DMS 273 (cell line): Measurements from ENCODE around the gene PPP2R1A.
"Not testable (repeated sequence)": the region's sequence is repeated elsewhere in the genome, so short reads cannot be mapped to it uniquely, and the experiment has no call there.

ENCODE experiments used
- DNase-seq: peaks from one replicate; lab custom pipeline; 2025; ENCODE audit not compliant: unreplicated experiment; lab: John Stamatoyannopoulos, UW

PPP2R1A gene

DNA sequence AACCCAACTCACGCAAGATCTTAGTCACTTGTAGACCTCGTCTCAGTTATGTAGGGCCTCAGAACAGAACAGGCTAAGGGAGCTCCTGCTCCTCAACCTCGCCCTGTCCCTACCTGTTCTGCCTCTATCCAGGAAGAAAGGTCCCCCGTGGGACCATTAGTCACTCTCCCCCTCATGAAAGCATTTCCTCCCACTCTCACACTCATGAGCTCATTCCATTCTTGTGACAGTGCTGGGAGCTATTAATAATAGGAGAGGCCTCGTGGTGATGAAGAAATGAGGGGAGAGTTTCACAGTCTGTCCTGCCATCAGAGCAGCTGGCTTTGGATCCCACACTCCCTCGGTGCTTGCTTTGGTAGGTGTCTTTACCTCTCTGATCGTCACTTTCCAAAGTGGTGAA lies 10.2 kb downstream of the PPP2R1A start:
- no peak for DNase-seq

DNA sequence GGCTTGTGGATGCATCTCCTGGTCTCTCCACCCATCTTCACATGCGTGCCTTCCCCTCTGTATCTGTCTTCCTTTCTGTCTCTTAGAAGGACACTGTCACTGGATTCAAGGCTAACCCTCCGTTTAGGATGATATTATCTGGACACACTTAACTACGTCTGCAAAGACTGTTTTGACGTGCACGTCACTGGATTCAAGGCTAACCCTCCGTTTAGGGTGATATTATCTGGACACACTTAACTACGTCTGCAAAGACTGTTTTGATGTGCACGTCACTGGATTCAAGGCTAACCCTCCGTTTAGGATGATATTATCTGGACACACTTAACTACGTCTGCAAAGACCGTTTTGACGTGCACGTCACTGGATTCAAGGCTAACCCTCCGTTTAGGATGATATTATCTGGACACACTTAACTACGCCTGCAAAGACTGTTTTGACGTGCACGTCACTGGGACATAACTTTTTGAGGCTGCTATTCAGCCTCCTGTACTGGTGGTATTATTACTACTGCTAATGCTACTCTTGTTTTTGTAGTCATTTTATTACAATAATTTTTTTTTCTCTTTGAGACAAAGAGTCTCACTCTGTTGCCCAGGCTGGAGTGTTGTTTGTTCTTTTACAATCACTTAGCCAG lies 11.0 kb downstream of the PPP2R1A start:
- DNase-seq: not testable (repeated sequence)

DNA sequence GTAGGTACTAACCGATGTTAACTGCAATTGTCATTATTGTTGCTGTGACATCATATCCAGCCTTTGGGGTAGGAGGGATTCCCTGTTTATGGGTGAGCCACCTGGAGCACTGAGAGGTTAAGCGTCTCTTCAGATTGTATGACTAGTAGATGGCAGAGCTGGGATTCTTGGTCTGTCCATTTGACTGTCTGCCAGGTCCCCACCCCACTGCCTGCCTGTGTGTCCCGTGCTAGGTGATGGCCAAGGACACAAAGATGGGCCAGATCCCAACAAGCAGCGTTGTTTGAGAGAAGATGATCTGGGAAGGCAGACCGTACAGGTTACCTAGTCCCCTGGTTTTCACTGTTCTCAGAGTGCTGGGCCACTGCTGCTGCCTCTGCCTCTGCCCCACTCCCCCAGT lies 16.6 kb downstream of the PPP2R1A start:
- DNase-seq: no peak

GRCh38 chr19:52211203-52211602 lies 21.4 kb downstream of the PPP2R1A start:
- no peak for DNase-seq

DNA sequence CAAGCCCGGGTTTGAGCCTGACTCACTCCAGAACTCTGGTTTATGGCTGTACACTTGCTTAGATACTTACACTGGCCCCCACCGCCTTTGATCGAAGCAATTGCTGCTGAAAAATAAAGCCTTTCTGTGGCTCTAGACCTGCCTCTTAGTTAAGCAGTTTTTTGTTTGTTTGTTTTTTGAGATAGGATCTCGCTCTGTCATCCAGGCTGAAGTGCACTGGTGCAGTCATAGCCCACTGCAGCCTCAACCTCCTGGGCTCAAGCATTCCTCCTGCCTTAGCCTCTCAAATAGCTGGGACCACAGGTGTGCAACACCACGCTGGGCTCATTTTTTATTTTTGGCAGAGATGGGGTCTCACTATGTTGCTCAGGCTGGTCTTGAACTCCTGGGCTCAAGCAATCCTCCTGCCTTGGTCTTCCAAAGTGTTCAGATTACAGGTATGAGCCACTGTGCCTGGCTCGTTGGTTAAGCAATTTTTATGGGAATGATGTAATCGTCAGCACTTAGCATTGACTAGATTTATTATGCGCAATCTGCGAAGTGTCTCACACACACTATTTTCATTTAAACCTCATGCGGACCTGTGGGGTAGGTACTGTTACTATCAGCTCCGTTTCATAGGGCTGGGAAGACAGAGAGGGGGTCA lies 22.2 kb downstream of the PPP2R1A start:
- no peak for DNase-seq

DNA sequence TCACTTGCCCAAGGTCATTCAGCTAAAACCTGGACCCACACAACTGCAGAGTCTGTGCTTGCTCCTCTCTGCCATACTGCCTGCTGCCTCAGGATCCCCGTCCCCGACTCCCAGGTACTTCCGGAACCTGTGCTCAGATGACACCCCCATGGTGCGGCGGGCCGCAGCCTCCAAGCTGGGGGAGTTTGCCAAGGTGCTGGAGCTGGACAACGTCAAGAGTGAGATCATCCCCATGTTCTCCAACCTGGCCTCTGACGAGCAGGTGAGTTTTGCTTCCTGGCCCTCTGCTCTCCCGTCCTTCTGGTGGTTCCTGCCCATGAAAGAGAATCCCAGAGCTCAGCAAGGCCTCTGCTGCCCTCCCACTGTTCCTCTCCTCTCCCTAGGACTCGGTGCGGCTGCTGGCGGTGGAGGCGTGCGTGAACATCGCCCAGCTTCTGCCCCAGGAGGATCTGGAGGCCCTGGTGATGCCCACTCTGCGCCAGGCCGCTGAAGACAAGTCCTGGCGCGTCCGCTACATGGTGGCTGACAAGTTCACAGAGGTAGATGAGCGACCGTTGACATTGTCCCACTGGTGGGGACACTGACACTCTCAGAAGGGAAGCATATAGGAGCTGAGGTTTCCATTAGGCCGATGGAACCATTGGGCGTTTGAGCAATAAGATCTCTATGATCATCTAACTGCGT lies 22.9 kb downstream of the PPP2R1A start:
- DNase-seq: no peak

DNA sequence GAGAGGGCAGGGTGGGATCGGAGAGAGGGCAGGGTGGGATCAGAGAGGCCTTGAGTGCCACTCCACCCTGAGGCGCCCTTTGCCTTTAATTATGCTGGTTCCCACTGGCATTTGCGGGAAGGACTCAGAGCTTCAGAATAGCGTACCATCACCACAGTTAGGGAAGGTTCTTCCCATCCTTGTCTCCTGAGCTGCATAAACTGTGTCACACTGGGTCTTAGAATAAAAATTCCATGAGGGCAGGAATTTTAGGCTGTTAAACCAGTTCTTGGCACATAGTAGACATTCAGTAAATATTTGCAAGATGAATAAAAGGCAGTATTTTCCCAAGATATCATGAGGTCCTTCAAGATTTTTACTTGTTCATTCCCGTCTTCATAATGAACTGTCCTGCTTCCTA lies 24.4 kb downstream of the PPP2R1A start:
- DNase-seq: no peak

GRCh38 chr19:52216401-52216800 lies 26.5 kb downstream of the PPP2R1A start:
- no peak for DNase-seq

DNA sequence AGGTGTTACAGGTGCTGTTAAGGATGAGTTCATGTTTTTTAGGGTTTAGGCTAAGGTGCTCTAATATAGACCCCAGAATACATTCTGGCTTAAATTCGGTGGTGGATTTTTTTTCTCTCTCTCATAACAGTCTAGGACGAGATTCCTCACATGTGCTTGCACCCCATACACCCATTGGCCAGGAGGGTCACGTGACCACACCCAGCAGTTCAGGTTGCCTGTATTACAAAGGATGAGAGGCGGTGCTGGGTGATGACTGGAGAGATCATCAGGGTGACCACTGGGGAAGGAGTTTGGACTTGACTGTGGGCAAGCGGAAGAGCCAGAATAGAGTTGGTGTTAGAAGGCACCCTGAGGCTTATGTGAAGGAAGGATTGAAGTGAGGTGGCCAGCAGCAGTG lies 27.7 kb downstream of the PPP2R1A start:
- DNase-seq: no peak

DNA sequence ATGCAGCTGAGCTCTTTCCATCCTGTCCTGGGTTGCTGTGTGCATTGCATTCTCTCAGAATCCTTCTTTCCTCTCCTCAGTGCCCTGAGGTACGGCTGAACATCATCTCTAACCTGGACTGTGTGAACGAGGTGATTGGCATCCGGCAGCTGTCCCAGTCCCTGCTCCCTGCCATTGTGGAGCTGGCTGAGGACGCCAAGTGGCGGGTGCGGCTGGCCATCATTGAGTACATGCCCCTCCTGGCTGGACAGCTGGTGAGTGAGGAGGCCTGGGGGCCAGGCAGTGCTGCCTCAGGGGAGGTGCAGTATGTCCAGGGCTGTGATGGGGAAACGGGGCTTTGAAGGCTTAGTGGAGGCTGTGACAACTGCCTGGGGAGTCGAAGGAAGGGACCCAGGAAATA lies 29.8 kb downstream of the PPP2R1A start:
- DNase-seq: no peak

- DNase-seq: no peak
These were observed 31.2 kb downstream of the PPP2R1A start for GRCh38 chr19:52221031-52221430.

DNA sequence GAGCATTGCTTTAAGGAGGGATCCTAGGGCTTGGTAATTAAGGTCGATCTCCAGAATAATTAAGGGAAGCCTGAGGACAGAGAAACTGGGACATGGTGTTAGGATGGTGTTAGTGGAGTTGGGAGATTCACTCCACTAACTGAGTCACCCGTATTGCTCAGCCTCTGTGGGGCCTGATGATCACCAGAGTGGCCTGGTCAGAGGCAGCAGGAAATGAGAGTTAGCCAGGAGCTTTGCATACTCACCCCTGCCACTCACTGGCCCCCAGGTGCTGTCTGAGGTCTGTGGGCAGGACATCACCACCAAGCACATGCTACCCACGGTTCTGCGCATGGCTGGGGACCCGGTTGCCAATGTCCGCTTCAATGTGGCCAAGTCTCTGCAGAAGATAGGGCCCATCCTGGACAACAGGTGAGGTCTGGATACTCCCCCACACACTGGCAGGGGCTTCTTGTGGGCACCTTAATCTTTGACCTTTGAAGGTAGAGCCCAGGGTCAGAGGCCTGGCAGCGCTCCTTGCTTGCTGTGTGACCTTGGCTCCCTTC lies 32.1 kb downstream of the PPP2R1A start:
- no peak for DNase-seq

GRCh38 chr19:52224211-52224610 lies 34.4 kb downstream of the PPP2R1A start:
- no peak for DNase-seq

DNA sequence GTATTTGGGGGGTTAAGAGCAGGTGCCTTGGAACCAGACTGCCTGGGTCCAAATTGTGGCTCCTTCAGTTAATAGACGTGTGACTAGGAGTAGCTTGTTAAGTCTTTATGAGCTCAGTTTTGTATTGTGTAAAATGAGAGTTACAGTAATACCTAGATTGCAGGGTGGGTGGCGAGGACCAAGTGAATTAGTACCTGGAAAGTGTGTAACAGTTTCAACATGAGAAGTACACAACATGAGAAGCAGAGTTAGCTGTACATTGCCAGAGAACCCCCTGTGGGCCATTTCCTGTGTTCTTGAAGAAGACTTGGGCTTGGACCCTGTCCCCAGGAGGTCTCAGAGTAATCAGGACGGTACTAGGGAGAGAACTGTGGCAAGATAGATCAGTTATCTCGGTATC lies 36.8 kb downstream of the PPP2R1A start:
- no peak for DNase-seq

DNA sequence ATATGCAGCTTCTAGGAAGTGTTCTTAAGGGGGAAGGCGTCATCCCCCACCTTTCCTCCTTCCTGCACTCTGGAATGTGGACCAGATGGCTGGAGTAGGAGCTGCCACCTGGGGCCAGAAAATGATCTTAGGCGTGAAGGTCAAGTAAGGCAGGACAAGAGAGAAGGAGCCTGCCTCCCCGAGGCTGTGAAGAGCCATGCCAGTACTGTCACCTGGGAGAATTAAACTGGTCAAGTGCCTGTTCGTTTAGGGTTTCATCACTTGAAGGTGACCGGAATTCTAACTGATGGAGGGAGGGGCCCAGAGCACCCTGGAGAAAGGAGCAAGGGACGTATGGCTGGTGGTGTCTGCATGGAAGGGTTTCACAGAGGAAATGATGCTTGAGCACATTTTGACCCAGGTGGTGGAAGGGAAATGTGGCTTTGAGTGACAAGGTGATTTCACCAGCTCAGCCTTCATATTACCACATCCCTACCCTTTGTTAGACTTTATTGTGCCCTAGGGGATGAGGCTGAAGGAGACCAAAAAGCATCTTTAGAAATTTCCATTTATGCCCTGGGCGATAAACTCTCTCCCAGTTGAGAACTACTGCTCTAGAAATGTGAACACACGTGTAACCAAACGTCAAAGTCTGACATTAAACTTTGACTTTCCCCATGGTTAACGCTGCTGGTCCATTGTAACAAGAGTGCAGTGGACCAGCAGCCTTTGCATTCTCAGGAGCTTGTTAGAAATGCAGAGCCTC lies 37.5 kb downstream of the PPP2R1A start:
- no peak for DNase-seq

DNA sequence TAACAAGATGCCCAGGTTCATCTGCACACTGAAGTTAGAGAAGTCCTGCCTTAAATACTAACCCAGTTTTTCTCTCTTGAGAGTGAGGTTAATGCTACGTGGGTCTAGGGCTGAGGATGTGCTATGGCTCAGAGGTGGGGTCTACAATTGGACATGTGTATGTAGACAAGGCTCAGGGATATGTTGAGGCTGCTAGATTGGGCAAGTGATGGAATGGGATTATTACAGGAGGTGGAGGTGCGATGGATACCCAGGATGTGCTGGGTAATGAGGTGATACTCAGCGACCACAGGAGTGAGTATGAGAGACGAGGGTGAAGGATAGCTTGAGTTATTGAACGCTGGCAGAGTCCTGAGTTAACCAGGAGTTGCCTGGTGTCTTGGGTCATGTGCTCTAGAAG lies 38.1 kb downstream of the PPP2R1A start:
- DNase-seq: no peak

GRCh38 chr19:52229524-52229923 lies 39.7 kb downstream of the PPP2R1A start:
- no peak for DNase-seq

GRCh38 chr19:52230685-52231084 lies 40.8 kb downstream of the PPP2R1A start:
- no peak for DNase-seq

DNA sequence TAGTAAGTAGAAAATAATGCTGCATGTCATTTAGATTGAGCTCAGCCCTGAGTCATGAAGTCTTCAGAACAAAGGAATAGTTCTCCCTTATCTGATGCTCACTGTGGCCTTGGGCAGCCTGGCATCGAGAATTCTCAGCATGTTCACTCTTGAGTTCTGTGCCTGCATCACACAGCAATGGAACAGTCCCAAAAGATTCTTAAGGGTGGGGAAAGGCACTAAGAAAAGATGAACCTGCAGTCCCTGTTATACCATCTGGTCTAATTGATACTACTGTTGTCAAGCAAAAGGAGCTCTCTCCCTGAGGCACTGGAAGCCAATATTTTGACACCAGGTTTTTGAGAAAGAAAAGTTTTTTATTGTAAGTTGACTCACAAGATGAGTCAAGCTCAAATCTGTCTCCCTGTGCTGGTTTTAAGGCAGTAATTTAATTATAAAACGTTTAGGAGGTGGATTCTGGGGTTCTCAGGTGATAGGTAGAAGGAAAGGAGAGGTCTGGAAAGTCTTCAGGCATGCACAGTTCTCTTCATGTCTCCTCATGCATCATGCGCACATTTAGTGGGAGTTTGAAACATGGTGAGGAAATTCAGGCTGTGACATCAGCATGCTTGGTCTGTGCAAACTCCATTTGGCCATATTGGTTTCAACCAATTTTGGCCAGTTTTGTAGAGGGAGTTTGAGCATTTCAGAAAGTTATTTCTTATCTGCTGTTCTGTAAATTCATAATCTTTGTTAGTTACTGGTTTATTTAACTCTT lies 41.5 kb downstream of the PPP2R1A start:
- peak; percentile 17 for DNase-seq

DNA sequence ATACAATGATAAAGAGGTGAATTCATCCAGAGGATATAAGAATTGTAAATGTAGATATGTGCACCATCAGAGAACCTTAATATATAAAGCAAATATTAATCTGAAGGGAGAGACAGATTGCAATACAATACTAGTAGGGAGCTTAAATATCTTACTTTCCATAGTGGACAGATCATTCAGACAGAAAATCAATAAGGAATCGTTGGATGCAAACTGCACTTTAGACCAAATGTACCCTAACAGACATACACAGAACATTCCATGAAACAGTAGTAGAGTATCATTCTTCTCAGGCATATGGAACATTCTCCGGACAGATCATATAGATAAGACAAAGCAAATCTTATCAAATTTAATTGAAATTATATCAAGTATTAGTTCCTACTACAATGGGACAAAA lies 44.6 kb downstream of the PPP2R1A start:
- no peak for DNase-seq

- no peak for DNase-seq
These were observed 47.3 kb downstream of the PPP2R1A start for GRCh38 chr19:52237197-52237596.
